NCI-H446 treated with DMSO at 0.1 percent for 48 hours (cell line): ENCODE results near the gene AGAP1.

ENCODE experiments used
- DNase-seq: peaks from one replicate; lab custom pipeline; 2025; lab: John Stamatoyannopoulos, UW

AGAP1 gene

GRCh38 chr2:235920216-235920865 lies 426.5 kb downstream of the AGAP1 start:
- DNase-seq: peak; percentile 3

GRCh38 chr2:235921508-235922191 lies 427.8 kb downstream of the AGAP1 start:
- DNase-seq: no peak

- no peak for DNase-seq
Observed at GRCh38 chr2:235922839-235923238, 429.0 kb downstream of the AGAP1 start.

GRCh38 chr2:235923859-235924674 lies 430.2 kb downstream of the AGAP1 start:
- no peak for DNase-seq

- DNase-seq: no peak
Observed at GRCh38 chr2:235924675-235925063, 430.8 kb downstream of the AGAP1 start.

GRCh38 chr2:235925250-235925919 lies 431.5 kb downstream of the AGAP1 start:
- no peak for DNase-seq

GRCh38 chr2:235926229-235926628 lies 432.4 kb downstream of the AGAP1 start:
- DNase-seq: no peak

GRCh38 chr2:235928751-235929370 lies 435.0 kb downstream of the AGAP1 start:
- no peak for DNase-seq

- no peak for DNase-seq
Observed at GRCh38 chr2:235930701-235931100, 436.9 kb downstream of the AGAP1 start.

- no peak for DNase-seq
Observed at GRCh38 chr2:235931676-235932075, 437.8 kb downstream of the AGAP1 start.

- no peak for DNase-seq
Observed at GRCh38 chr2:235934059-235934773, 440.4 kb downstream of the AGAP1 start.

GRCh38 chr2:235934774-235935484 lies 441.1 kb downstream of the AGAP1 start:
- DNase-seq: no peak

- no peak for DNase-seq
Observed at GRCh38 chr2:235935773-235936172, 441.9 kb downstream of the AGAP1 start.

- DNase-seq: no peak
Observed at GRCh38 chr2:235936493-235936892, 442.6 kb downstream of the AGAP1 start.

- DNase-seq: no peak
Observed at GRCh38 chr2:235937087-235937486, 443.2 kb downstream of the AGAP1 start.

- no peak for DNase-seq
Observed at GRCh38 chr2:235937526-235937925, 443.7 kb downstream of the AGAP1 start.

GRCh38 chr2:235937936-235938335 lies 444.1 kb downstream of the AGAP1 start:
- DNase-seq: no peak

- DNase-seq: no peak
Observed at GRCh38 chr2:235938611-235939010, 444.8 kb downstream of the AGAP1 start.

- DNase-seq: no peak
Observed at GRCh38 chr2:235939471-235939870, 445.6 kb downstream of the AGAP1 start.

- DNase-seq: no peak
Observed at GRCh38 chr2:235940330-235940729, 446.5 kb downstream of the AGAP1 start.

- no peak for DNase-seq
Observed at GRCh38 chr2:235944591-235944990, 450.7 kb downstream of the AGAP1 start.
